CD14-positive monocyte (primary cell): ENCODE results near the gene FAM53A. TPM values are rescaled to one million over a fixed set of nuclear protein-coding genes. Genes with fewer than 3 reads are reported as not detected.

Experiments
- DNase-seq, 3 donors: peaks; one replicate each; pipeline ENCODE4 v3.0.0-alpha.2; 2011 to 2022
- H2AFZ ChIP-seq: 2 replicates; pipeline ENCODE4 v1.6.0; 2012; ENCODE audit warnings: mild to moderate bottlenecking, low read depth, low read length, inconsistent platforms; ENCODE audit not compliant: insufficient read depth, poor library complexity, severe bottlenecking
- H3K27ac ChIP-seq, 2 donors: 1 replicate in 1 of 2; 2 replicates in 1 of 2; pipeline ENCODE4 v1.5.1; 2012 to 2013; ENCODE audit warnings: low read length in 2 of 2, control low read depth in 1 of 2, inconsistent platforms in 1 of 2, low read depth in 1 of 2, mild to moderate bottlenecking in 1 of 2
- H3K27me3 ChIP-seq, 2 donors: one replicate each; pipeline versions ENCODE4 v1.6.0 to v1.6.1; 2011 to 2013; ENCODE audit warnings: low read length in 2 of 2; ENCODE audit not compliant: control insufficient read depth in 2 of 2, insufficient read depth in 2 of 2
- H3K36me3 ChIP-seq, 2 donors: replicated peaks in 1 of 2; 1 replicate in 1 of 2; 2 replicates in 1 of 2; pipeline versions ENCODE4 v1.5.1 to v1.6.1; 2012 to 2013; ENCODE audit warnings: low read length in 2 of 2, control low read depth in 1 of 2, inconsistent platforms in 1 of 2, mild to moderate bottlenecking in 1 of 2; ENCODE audit not compliant: insufficient read depth in 2 of 2, control insufficient read depth in 1 of 2
- H3K4me1 ChIP-seq, 2 donors: 1 replicate in 1 of 2; 2 replicates in 1 of 2; pipeline versions ENCODE4 v1.5.1 to v1.6.1; 2012 to 2013; ENCODE audit warnings: low read length in 2 of 2, control low read depth in 1 of 2, inconsistent platforms in 1 of 2, mild to moderate bottlenecking in 1 of 2, moderate library complexity in 1 of 2; ENCODE audit not compliant: insufficient read depth in 2 of 2, control insufficient read depth in 1 of 2
- H3K4me2 ChIP-seq: replicated peaks from 2 replicates; pipeline ENCODE3; 2012; ENCODE audit warnings: low read length, moderate library complexity, mild to moderate bottlenecking; ENCODE audit not compliant: poor library complexity, severe bottlenecking; ENCODE audit errors: extremely low read depth
- H3K4me3 ChIP-seq, 3 experiments: fragments of 200-600 bp in 1 of 3; sonication (generic) in 1 of 3; replicated peaks in 1 of 3; 1 replicate in 2 of 3; 2 replicates in 1 of 3; pipeline ENCODE4 v1.5.1; 2011 to 2013; ENCODE audit warnings: low read length in 3 of 3, mild to moderate bottlenecking in 3 of 3, control low read depth in 2 of 3, low read depth in 2 of 3, inconsistent platforms in 1 of 3, moderate library complexity in 1 of 3
- H3K79me2 ChIP-seq: 2 replicates; pipeline ENCODE4 v1.6.0; 2012; ENCODE audit warnings: mild to moderate bottlenecking, control low read depth, inconsistent platforms, low read length, moderate library complexity; ENCODE audit not compliant: insufficient read depth
- H3K9ac ChIP-seq: 2 replicates; pipeline ENCODE4 v1.6.0; 2017; ENCODE audit warnings: low read length, mild to moderate bottlenecking; ENCODE audit not compliant: insufficient read depth, poor library complexity, severe bottlenecking
- H3K9me3 ChIP-seq, 2 donors: replicated peaks in 1 of 2; 1 replicate in 1 of 2; 2 replicates in 1 of 2; pipeline versions ENCODE4 v1.5.1 to v1.6.1; 2012 to 2013; ENCODE audit warnings: low read length in 2 of 2, control low read depth in 1 of 2; ENCODE audit not compliant: control insufficient read depth in 1 of 2, insufficient read depth in 1 of 2
- H4K20me1 ChIP-seq: 2 replicates; pipeline ENCODE4 v1.6.0; 2012; ENCODE audit warnings: mild to moderate bottlenecking, low read length, control low read depth, moderate library complexity; ENCODE audit not compliant: insufficient read depth
- H3K27ac Mint-ChIP-seq, 7 donors: one replicate each; pipeline ENCODE4 v1.8.0; 2020; ENCODE audit warnings: mild to moderate bottlenecking in 7 of 7, mixed read lengths in 7 of 7, moderate library complexity in 6 of 7, inconsistent platforms in 2 of 7
- H3K27me3 Mint-ChIP-seq, 3 donors: one replicate each; pipeline ENCODE4 v1.8.0; 2021 to 2022; ENCODE audit warnings: low read depth in 3 of 3, mild to moderate bottlenecking in 3 of 3, mixed read lengths in 3 of 3, moderate library complexity in 3 of 3, inconsistent platforms in 1 of 3
- H3K36me3 Mint-ChIP-seq, 2 donors: one replicate each; pipeline ENCODE4 v1.8.0; 2020; ENCODE audit warnings: mixed read lengths in 2 of 2, inconsistent platforms in 1 of 2, mild to moderate bottlenecking in 1 of 2
- H3K4me1 Mint-ChIP-seq: one replicate; pipeline ENCODE4 v1.8.0; 2020; ENCODE audit warnings: mild to moderate bottlenecking, mixed read lengths
- H3K4me3 Mint-ChIP-seq, 2 donors: one replicate each; pipeline ENCODE4 v1.8.0; 2020; ENCODE audit warnings: mild to moderate bottlenecking in 2 of 2, mixed read lengths in 2 of 2, moderate library complexity in 1 of 2
- H3K9me3 Mint-ChIP-seq, 7 donors: one replicate each; pipeline ENCODE4 v1.8.0; 2020 to 2022; ENCODE audit warnings: mixed read lengths in 7 of 7, mild to moderate bottlenecking in 6 of 7, moderate library complexity in 6 of 7, inconsistent platforms in 2 of 7
- CTCF ChIP-seq: fragments of 200-600 bp; IDR thresholded peaks from one replicate; pipeline ENCODE4 v1.8.0; 2022; ENCODE audit warnings: antibody characterized with exemption, mild to moderate bottlenecking
- WGBS: methylation state at CpG from one replicate; pipeline ENCODE4 v1.1.5; 2013; ENCODE audit warnings: missing lambda C conversion rate; ENCODE audit not compliant: insufficient coverage; 5-methylcytosine and 5-hydroxymethylcytosine counted together
- intact Hi-C, 2 donors: fragments of 100-400 bp; cut with micrococcal nuclease; formaldehyde crosslinking; loops; one replicate each; pipeline versions ENCODE4 v1.15.0 to v1.15.1; 2023
- polyA plus RNA-seq, 3 donors: library from polyadenylated mRNA; depleted of rRNA in 1 of 3; unstranded in 2 of 3; stranded (reverse) in 1 of 3; fragments of 300-500 nt in 2 of 3; fragments of >200 nt in 1 of 3; fragmentation: Illumina TruSeq in 2 of 3; gene quantifications; 1 replicate in 2 of 3; 2 replicates in 1 of 3; pipeline ENCODE4 v1.2.3, GENCODE V29; 2012 to 2021

The FAM53A gene
- polyA plus RNA-seq, 3 donors = 0.40 to 0.82 (median 0.76) TPM

- H3K4me1 Mint-ChIP-seq = no peaks in the 10 kb centered on the region
- H3K4me2 ChIP-seq = no peak overlapping the region
- H3K4me3 Mint-ChIP-seq = no peak overlapping the region
These were observed 72.6 kb downstream of the FAM53A start for GRCh38 chr4:1611501-1611870.

GRCh38 chr4:1610791-1611500 is 73.2 kb downstream of the FAM53A start:
- H3K4me3 ChIP-seq = no peak overlapping the region
- Mint-ChIP-seq H3K9me3 (no peaks in the 10 kb centered on the region), H3K27ac (no peak overlapping the region), H3K4me1 (no peaks in the 10 kb centered on the region), H3K36me3 (no peaks in the 10 kb centered on the region), H3K4me3 (no peak overlapping the region), H3K27me3 (peaks cover 5 to 7% (median 6%) of the 10 kb centered on the region in 3 donors)
- no peak overlapping the region for H3K4me2 ChIP-seq
- no peaks in the 10 kb centered on the region for H3K4me1 ChIP-seq
- H3K9me3 ChIP-seq = no peaks in the 10 kb centered on the region
- H4K20me1 ChIP-seq = no peaks in the 10 kb centered on the region
- H3K9ac ChIP-seq = no peak overlapping the region
- DNase-seq = no peak
- H3K27me3 ChIP-seq = no peaks in the 10 kb centered on the region
- no peaks in the 10 kb centered on the region for H3K79me2 ChIP-seq
- 92% methylated on average over 18 of the region's 21 CpGs for whole genome bisulfite sequencing
- intact Hi-C loops = no loop called here
- H3K36me3 ChIP-seq = no peaks in the 10 kb centered on the region
- H3K27ac ChIP-seq = no peak overlapping the region
- H2AFZ ChIP-seq = no peak overlapping the region
- no peak for TF ChIP-seq CTCF

More at GRCh38 chr4:1611501-1611870, 72.6 kb downstream of the FAM53A start:
- DNase-seq = no peak
- Mint-ChIP-seq H3K9me3 (no peaks in the 10 kb centered on the region), H3K36me3 (no peaks in the 10 kb centered on the region), H3K27me3 (peaks cover 0 to 4% (median 3%) of the 10 kb centered on the region in 3 donors), H3K27ac (no peak overlapping the region)
- Histone ChIP-seq H3K27me3 (no peaks in the 10 kb centered on the region), H3K4me1 (no peaks in the 10 kb centered on the region), H3K79me2 (no peaks in the 10 kb centered on the region), H3K9me3 (no peaks in the 10 kb centered on the region), H3K4me3 (no peak overlapping the region), H3K36me3 (no peaks in the 10 kb centered on the region), H3K9ac (no peak overlapping the region), H4K20me1 (no peaks in the 10 kb centered on the region), H3K27ac (no peak overlapping the region), H2AFZ (no peak overlapping the region)
- intact Hi-C loops = no loop called here
- WGBS = 91% methylated on average over 8 of the region's 9 CpGs
- TF ChIP-seq CTCF = no peak
